PC-9 (cell line): Measurements from ENCODE around the gene SERTAD1.

Experiments
- EZH2 ChIP-seq: fragments of 200-600 bp; sonication (generic); IDR thresholded peaks from 2 replicates; pipeline ENCODE4 v1.8.0; 2017; ENCODE audit warnings: antibody characterized with exemption, low read depth
- TF ChIP-seq, protein P1 (sequence below): fragments of 200-600 bp; sonication (generic); conservative IDR thresholded peaks from 2 replicates; pipeline ENCODE4 v1.6.1; 2017; ENCODE audit warnings: mixed run types, antibody characterized with exemption, mild to moderate bottlenecking, moderate library complexity

DNA sequence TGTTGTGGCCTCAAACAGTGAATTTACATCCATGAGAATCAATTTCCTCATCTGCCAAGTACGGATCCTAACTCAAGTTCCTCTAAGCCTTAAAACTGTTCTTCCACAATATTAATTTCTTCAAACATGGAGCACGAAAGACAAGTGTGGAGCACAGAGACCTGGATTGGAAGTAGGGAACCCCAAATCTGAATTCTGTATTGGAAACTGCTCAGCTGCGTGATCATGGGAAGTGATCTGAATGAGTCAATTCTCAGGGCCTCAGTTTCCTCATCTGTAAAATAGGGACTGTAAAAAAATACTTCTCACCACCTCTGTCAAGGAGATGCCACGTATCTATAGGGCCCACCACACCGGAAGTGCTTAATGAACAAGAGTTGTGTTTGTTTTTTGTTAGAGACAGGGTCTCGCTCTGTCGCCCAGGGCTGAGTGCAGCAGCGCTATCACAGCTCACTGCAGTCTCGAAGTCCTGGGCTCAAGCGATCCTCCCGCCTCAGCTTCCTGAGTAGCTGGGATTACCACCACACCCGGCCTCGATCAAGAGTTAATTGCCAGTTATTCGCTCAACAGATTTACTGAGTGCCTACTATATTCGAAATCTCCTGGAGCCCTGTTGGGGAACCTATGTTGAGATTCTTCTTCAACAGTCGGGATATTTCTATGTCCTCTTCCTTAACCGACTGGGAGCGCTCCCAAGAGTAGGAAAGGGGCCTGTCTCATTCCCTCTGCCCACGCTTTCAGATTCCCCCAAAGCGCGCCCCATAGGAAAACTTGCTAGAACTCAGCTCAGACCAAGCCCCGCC lies 16.7 kb upstream of the SERTAD1 start:
- TF ChIP-seq, protein P1, sequence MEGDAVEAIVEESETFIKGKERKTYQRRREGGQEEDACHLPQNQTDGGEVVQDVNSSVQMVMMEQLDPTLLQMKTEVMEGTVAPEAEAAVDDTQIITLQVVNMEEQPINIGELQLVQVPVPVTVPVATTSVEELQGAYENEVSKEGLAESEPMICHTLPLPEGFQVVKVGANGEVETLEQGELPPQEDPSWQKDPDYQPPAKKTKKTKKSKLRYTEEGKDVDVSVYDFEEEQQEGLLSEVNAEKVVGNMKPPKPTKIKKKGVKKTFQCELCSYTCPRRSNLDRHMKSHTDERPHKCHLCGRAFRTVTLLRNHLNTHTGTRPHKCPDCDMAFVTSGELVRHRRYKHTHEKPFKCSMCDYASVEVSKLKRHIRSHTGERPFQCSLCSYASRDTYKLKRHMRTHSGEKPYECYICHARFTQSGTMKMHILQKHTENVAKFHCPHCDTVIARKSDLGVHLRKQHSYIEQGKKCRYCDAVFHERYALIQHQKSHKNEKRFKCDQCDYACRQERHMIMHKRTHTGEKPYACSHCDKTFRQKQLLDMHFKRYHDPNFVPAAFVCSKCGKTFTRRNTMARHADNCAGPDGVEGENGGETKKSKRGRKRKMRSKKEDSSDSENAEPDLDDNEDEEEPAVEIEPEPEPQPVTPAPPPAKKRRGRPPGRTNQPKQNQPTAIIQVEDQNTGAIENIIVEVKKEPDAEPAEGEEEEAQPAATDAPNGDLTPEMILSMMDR, result no peak
- TF ChIP-seq EZH2, result no peak
